ENCODE data around the gene CAPN5.

DNA sequence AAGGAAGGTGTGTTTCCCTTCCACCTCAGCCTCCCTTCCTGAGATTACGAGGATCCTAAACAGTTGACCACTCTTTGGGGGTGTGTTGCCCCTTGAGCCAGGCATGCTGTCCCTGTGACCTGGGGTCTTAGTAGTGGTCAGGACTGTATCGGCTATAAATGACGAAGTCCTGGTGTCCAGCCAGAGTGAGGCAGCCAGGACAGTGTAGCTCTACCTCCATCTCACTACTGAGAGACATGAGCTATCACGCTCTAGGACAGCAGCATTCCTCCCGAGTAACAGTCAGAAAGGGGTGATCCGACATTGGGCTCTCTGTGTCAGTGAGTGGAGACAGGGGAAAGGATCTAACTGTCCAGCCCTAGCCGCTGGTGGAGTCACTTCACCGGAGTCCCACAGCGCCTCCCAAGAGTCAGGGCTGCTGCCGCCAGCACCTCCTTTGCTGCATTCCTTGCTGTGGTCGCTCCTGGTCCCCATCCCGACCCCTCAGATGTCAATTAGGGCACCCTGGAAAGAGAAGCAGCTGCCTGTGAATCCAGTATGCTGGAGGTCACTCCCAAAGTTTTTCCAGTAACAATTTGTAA, 35.8 kb upstream of the CAPN5 start:
- TF ChIP-seq CTCF (IDR thresholded peaks at IDR 0.05; ENCODE audit: poor library complexity) (no peak), EZH2 (IDR thresholded peaks at IDR 0.05; ENCODE audit: borderline replicate concordance) (no peak)
